ENCODE measurements around the gene ATG13. TPM values are rescaled to one million over a fixed set of nuclear protein-coding genes. Genes with fewer than 3 reads are reported as not detected.

The ATG13 gene
- total RNA-seq, 5 donors from 2014 or later (not counting 1 experiment from before 2014, with no cell fraction given): 91.8 to 115 (median 102) TPM

DNA sequence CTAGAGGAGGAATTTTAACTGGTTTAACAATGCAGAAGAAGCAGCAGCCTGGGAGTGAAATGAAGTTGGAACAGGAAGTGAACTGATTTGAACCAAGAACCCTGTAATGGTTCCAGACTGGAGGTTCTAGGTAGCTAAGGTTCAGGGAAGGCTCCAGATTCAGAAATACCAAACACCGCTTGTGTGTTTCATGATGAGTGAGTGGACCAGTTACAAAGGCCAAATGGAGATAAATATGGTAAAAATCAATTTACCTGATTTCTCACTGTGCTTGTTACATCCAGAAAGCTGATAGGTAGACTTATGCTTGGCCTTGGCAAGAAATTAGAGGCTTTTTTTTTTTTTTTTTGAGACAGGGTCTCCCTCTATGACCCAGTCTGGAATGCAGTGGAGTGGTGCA is 12.9 kb downstream of the ATG13 start:
- H3K27ac Mint-ChIP-seq: no peak overlapping the region
- Histone ChIP-seq H3K4me1 (ENCODE audit: control insufficient read depth in 1 of 2, extremely low read depth in 1 of 2, insufficient read depth in 2 of 2, low read length in 2 of 2) (peaks cover 0 to 3% of the 10 kb centered on the region in 2 experiments), H3K27ac (ENCODE audit: low read length) (no peak overlapping the region), H3K36me3 (ENCODE audit: control insufficient read depth in 2 of 2, extremely low read depth in 1 of 2, insufficient read depth in 1 of 2, low read length in 1 of 2) (peaks cover 3 to 46% of the 10 kb centered on the region in 2 donors), H3K4me3 (ENCODE audit: control insufficient read depth in 1 of 2, extremely low read depth in 1 of 2, low read length in 1 of 2) (no peak overlapping the region), H3K9me3 (no peaks in the 10 kb centered on the region), H3K27me3 (replicated peaks in 1 of 2; ENCODE audit: control insufficient read depth in 2 of 2, extremely low read depth in 1 of 2, insufficient read depth in 2 of 2, low read length in 1 of 2) (no peaks in the 10 kb centered on the region)
- H3K4me1 Mint-ChIP-seq: peaks cover 16 to 22% (median 18%) of the 10 kb centered on the region in 3 donors
- no peak for ATAC-seq (replicated peaks in 1 of 4)
- WGBS (ENCODE audit: insufficient coverage): 100% methylated on average over 1 of the region's 1 CpG
- no peak for DNase-seq
- ChIA-PET CTCF (interaction anchor here (0.5 to 1.5 kb wide), 2 partner anchors 12 to 19 kb away, joined by 3 read pairs; no protein-coding TSS in a partner anchor), POLR2A (no interaction called here)
- no peak overlapping the region for H3K4me3 Mint-ChIP-seq
- H3K9me3 Mint-ChIP-seq: no peaks in the 10 kb centered on the region
- peaks cover 36% of the 10 kb centered on the region for H3K36me3 Mint-ChIP-seq
- no peaks in the 10 kb centered on the region for H3K27me3 Mint-ChIP-seq

DNA sequence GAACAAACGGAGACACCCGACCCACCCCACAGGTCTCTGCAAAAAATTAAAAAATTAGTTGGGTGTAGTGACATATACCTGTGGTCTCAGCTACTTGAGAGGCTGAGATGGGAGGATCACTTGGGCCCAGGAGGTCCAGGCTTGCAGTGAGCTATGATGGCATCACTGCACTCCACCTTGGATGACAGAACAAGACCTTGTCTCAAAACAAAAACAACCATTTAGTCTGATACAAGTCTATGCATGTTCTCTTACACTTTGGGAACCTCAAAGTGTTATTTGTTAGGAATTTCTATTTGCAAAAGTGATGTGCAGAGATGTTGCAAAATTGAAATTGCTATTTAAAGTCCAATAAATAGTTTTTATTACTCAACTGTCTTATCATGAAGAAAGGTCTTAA is 14.3 kb downstream of the ATG13 start:
- no peaks in the 10 kb centered on the region for H3K9me3 ChIP-seq
- ATAC-seq (replicated peaks in 1 of 4) (no peak), DNase-seq (no peak)
- H3K4me1 Mint-ChIP-seq: peaks cover 12 to 17% (median 12%) of the 10 kb centered on the region in 3 donors
- CTCF ChIA-PET: no interaction called here
- peaks cover 39% of the 10 kb centered on the region for H3K36me3 Mint-ChIP-seq
- WGBS (ENCODE audit: insufficient coverage): no CpG with 5 or more reads among the region's 2 CpGs
- no peaks in the 10 kb centered on the region for H3K27me3 ChIP-seq (replicated peaks in 1 of 2; ENCODE audit: control insufficient read depth in 2 of 2, extremely low read depth in 1 of 2, insufficient read depth in 2 of 2, low read length in 1 of 2)
- H3K27me3 Mint-ChIP-seq: no peaks in the 10 kb centered on the region
- no peak overlapping the region for H3K4me3 ChIP-seq (ENCODE audit: control insufficient read depth in 1 of 2, extremely low read depth in 1 of 2, low read length in 1 of 2)
- H3K36me3 ChIP-seq (ENCODE audit: control insufficient read depth in 2 of 2, extremely low read depth in 1 of 2, insufficient read depth in 1 of 2, low read length in 1 of 2): peaks cover 3 to 47% of the 10 kb centered on the region in 2 donors
- H3K9me3 Mint-ChIP-seq: no peaks in the 10 kb centered on the region
- H3K27ac ChIP-seq (ENCODE audit: low read length): no peak overlapping the region
- POLR2A ChIA-PET: interaction anchor here (0.7 to 1.0 kb wide), 3 partner anchors 18 to 80 kb away, joined by 5 to 9 read pairs (median 5); no protein-coding TSS in a partner anchor
- H3K4me3 Mint-ChIP-seq: no peak overlapping the region
- H3K27ac Mint-ChIP-seq: no peak overlapping the region
- H3K4me1 ChIP-seq (ENCODE audit: control insufficient read depth in 1 of 2, extremely low read depth in 1 of 2, insufficient read depth in 2 of 2, low read length in 2 of 2): peaks cover 0 to 3% of the 10 kb centered on the region in 2 experiments

DNA sequence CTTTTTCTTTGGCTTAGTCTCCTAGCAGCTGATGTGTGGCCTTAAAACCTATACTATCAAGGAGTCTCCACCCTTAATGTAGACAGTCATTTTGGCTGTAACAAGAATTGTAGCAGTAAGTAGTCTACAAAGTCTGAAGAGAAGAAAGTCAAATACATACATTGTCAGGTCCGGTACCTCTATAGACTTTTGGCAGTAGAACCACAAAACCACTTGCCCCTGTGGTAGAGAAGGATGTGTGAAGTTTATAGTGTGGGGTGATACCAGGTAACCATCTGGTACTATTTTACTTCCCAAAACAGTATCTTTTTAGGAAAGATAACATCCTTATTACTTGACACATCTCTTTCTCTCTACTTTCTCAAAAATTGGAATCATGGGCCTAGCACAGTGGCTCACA is 15.1 kb downstream of the ATG13 start:
- H3K4me3 Mint-ChIP-seq: no peak overlapping the region
- DNase-seq: no peak
- ATAC-seq (replicated peaks in 1 of 4): no peak
- H3K4me1 ChIP-seq (ENCODE audit: control insufficient read depth in 1 of 2, extremely low read depth in 1 of 2, insufficient read depth in 2 of 2, low read length in 2 of 2): peaks cover 0 to 3% of the 10 kb centered on the region in 2 experiments
- no peak overlapping the region for H3K27ac Mint-ChIP-seq
- H3K27ac ChIP-seq (ENCODE audit: low read length): no peak overlapping the region
- no peak overlapping the region for H3K4me3 ChIP-seq (ENCODE audit: control insufficient read depth in 1 of 2, extremely low read depth in 1 of 2, low read length in 1 of 2)
- CTCF ChIA-PET: no interaction called here
- H3K4me1 Mint-ChIP-seq: peaks cover 11 to 16% (median 12%) of the 10 kb centered on the region in 3 donors
- POLR2A ChIA-PET: no interaction called here
- H3K36me3 Mint-ChIP-seq: peaks cover 39% of the 10 kb centered on the region
- H3K36me3 ChIP-seq (ENCODE audit: control insufficient read depth in 2 of 2, extremely low read depth in 1 of 2, insufficient read depth in 1 of 2, low read length in 1 of 2): peaks cover 3 to 52% of the 10 kb centered on the region in 2 donors
- H3K9me3 Mint-ChIP-seq: no peaks in the 10 kb centered on the region
- WGBS (ENCODE audit: insufficient coverage): no CpG with 5 or more reads among the region's 1 CpG
- H3K27me3 ChIP-seq (replicated peaks in 1 of 2; ENCODE audit: control insufficient read depth in 2 of 2, extremely low read depth in 1 of 2, insufficient read depth in 2 of 2, low read length in 1 of 2): no peaks in the 10 kb centered on the region
- H3K27me3 Mint-ChIP-seq: no peaks in the 10 kb centered on the region
- no peaks in the 10 kb centered on the region for H3K9me3 ChIP-seq

DNA sequence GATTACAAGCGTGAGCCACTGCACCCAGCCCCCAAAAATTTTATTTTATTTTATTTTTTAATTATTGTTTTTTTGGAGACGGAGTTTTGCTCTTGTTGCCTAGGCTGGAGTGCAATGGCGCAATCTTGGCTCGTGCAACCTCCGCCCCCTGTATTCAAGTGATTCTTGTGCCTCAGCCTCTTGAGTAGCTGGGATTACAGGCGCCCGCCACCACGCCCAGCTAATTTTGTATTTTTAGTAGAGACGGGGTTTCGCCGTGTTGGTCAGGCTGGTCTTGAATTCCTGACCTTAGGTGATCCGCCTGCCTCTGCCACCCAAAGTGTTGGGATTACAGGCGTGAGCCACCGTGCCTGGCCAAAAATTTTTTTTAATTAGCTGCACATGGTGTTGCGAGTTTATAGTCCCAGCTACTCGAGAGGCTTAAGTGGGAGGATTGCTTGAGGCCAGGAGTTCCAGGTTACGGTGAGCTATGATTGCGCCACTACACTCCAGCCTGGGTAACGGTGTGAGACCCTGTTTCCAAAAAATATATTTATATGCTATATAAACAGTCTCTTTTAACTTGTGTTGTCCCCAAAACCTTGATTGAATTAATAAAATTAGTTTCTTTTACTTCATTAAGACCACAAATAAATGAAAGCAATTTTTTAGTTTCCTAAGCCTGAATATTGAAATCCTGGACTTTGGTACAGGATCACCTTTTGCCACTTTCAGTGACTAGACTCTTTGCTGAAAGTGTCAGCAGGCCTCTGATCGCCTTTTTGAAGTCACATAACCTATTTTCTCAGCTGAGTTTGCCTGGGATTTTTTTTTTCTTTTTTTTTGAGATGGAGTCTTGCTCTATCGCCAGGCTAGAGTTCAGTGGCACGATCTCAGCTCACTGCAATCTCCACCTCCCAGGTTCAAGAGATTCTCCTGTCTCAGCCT is 16.2 kb downstream of the ATG13 start:
- H3K27ac ChIP-seq (ENCODE audit: low read length): no peak overlapping the region
- peaks cover 3 to 50% of the 10 kb centered on the region in 2 donors for H3K36me3 ChIP-seq (ENCODE audit: control insufficient read depth in 2 of 2, extremely low read depth in 1 of 2, insufficient read depth in 1 of 2, low read length in 1 of 2)
- H3K36me3 Mint-ChIP-seq: peaks cover 42% of the 10 kb centered on the region
- H3K9me3 Mint-ChIP-seq: no peaks in the 10 kb centered on the region
- DNase-seq: no peak
- H3K4me3 ChIP-seq (ENCODE audit: control insufficient read depth in 1 of 2, extremely low read depth in 1 of 2, low read length in 1 of 2): no peak overlapping the region
- no peaks in the 10 kb centered on the region for H3K27me3 ChIP-seq (replicated peaks in 1 of 2; ENCODE audit: control insufficient read depth in 2 of 2, extremely low read depth in 1 of 2, insufficient read depth in 2 of 2, low read length in 1 of 2)
- no peaks in the 10 kb centered on the region for H3K4me1 ChIP-seq (ENCODE audit: control insufficient read depth in 1 of 2, extremely low read depth in 1 of 2, insufficient read depth in 2 of 2, low read length in 2 of 2)
- no peak overlapping the region for H3K4me3 Mint-ChIP-seq
- no peaks in the 10 kb centered on the region for H3K9me3 ChIP-seq
- peaks cover 13 to 19% (median 18%) of the 10 kb centered on the region in 3 donors for H3K4me1 Mint-ChIP-seq
- WGBS (ENCODE audit: insufficient coverage): 97% methylated on average over 13 of the region's 22 CpGs
- ChIA-PET POLR2A (interaction anchor here (0.6 to 1.2 kb wide), 4 partner anchors 14 to 518 kb away, joined by 3 to 6 read pairs (median 3); no protein-coding TSS in a partner anchor), CTCF (interaction anchor here (0.7 to 1.6 kb wide), 2 partner anchors 15 to 729 kb away, joined by 3 to 5 read pairs; no protein-coding TSS in a partner anchor)
- no peaks in the 10 kb centered on the region for H3K27me3 Mint-ChIP-seq
- H3K27ac Mint-ChIP-seq: no peak overlapping the region
- ATAC-seq (replicated peaks in 1 of 4): no peak

DNA sequence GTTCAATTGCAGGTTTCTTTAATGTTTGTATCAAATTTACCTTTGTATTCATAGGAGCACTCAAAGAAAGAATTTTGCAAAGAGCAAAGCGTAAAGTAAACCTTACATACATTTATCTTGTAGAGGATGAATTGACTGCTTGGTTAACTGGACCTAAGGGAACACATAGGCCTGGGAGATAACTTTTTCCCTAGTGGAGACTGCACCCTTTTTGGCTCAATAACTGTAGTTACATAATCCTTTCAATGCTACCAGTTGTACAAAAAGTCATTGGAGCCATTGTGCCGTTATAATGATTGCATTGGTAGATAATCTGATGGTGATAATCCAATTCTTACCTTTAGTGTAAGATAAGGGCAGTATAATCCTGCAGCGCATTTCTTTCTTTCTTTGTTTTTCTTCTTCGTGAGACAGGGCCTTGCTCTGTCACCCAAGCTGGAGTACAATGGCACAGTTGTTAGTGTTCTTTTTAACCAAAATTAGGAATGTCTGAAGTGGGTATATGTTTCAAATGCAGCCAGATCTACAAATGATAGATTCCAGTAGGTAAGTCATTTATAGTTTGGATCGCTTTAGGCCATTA is 18.3 kb downstream of the ATG13 start:
- H3K9me3 ChIP-seq: no peaks in the 10 kb centered on the region
- H3K36me3 ChIP-seq (ENCODE audit: control insufficient read depth in 2 of 2, extremely low read depth in 1 of 2, insufficient read depth in 1 of 2, low read length in 1 of 2): peaks cover 0 to 49% of the 10 kb centered on the region in 2 donors
- CTCF ChIA-PET: no interaction called here
- no CpG with 5 or more reads among the region's 5 CpGs for WGBS (ENCODE audit: insufficient coverage)
- no peaks in the 10 kb centered on the region for H3K27me3 Mint-ChIP-seq
- no peak for DNase-seq
- peaks cover 44% of the 10 kb centered on the region for H3K36me3 Mint-ChIP-seq
- H3K27ac Mint-ChIP-seq: no peak overlapping the region
- H3K4me3 Mint-ChIP-seq: no peak overlapping the region
- H3K4me3 ChIP-seq (ENCODE audit: control insufficient read depth in 1 of 2, extremely low read depth in 1 of 2, low read length in 1 of 2): no peak overlapping the region
- H3K4me1 Mint-ChIP-seq: peaks cover 12 to 28% (median 17%) of the 10 kb centered on the region in 3 donors
- peaks cover 0 to 2% of the 10 kb centered on the region in 2 experiments for H3K4me1 ChIP-seq (ENCODE audit: control insufficient read depth in 1 of 2, extremely low read depth in 1 of 2, insufficient read depth in 2 of 2, low read length in 2 of 2)
- no peaks in the 10 kb centered on the region for H3K27me3 ChIP-seq (replicated peaks in 1 of 2; ENCODE audit: control insufficient read depth in 2 of 2, extremely low read depth in 1 of 2, insufficient read depth in 2 of 2, low read length in 1 of 2)
- peaks cover 0 to 2% (median 0%) of the 10 kb centered on the region in 3 donors for H3K9me3 Mint-ChIP-seq
- POLR2A ChIA-PET: no interaction called here
- ATAC-seq (replicated peaks in 1 of 4): no peak
- H3K27ac ChIP-seq (ENCODE audit: low read length): no peak overlapping the region

DNA sequence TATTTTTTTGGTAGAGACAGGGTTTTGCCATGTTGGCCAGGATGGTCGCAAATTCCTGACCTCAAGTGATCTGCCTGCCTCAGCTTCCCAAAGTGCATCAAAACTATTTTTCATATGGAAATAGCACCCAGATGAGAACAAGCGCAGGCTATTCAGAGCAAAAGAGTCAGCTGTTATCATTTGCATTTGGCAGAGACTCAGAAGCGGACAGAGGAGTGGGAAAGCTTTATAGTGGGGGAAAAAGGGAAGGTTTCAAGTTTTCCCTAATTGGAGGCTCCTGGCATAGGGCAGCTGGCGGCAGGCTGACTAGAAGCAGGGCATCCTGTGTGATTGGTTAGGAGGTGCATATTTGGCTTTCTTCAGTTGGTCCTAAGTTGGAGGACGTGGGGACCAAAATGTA is 20.2 kb downstream of the ATG13 start:
- Histone ChIP-seq H3K27me3 (replicated peaks in 1 of 2; ENCODE audit: control insufficient read depth in 2 of 2, extremely low read depth in 1 of 2, insufficient read depth in 2 of 2, low read length in 1 of 2) (no peaks in the 10 kb centered on the region), H3K4me3 (ENCODE audit: control insufficient read depth in 1 of 2, extremely low read depth in 1 of 2, low read length in 1 of 2) (no peak overlapping the region), H3K27ac (ENCODE audit: low read length) (no peak overlapping the region), H3K36me3 (ENCODE audit: control insufficient read depth in 2 of 2, extremely low read depth in 1 of 2, insufficient read depth in 1 of 2, low read length in 1 of 2) (peaks cover 0 to 37% of the 10 kb centered on the region in 2 donors), H3K4me1 (ENCODE audit: control insufficient read depth in 1 of 2, extremely low read depth in 1 of 2, insufficient read depth in 2 of 2, low read length in 2 of 2) (peaks cover 0 to 2% of the 10 kb centered on the region in 2 experiments), H3K9me3 (no peaks in the 10 kb centered on the region)
- Mint-ChIP-seq H3K36me3 (peaks cover 37% of the 10 kb centered on the region), H3K27me3 (no peaks in the 10 kb centered on the region), H3K27ac (no peak overlapping the region), H3K9me3 (peaks cover 0 to 2% (median 0%) of the 10 kb centered on the region in 3 donors), H3K4me1 (peaks cover 12 to 16% (median 15%) of the 10 kb centered on the region in 3 donors), H3K4me3 (no peak overlapping the region)
- WGBS (ENCODE audit: insufficient coverage): 96% methylated on average over 3 of the region's 5 CpGs
- DNase-seq (no peak), ATAC-seq (replicated peaks in 1 of 4) (no peak)
- POLR2A ChIA-PET: interaction anchor here in 1 of 2 donors (1.4 kb wide), 1 partner anchor 20 kb away, joined by 3 read pairs; the partner anchor contains the start of genes ATG13 and HARBI1
- CTCF ChIA-PET: interaction anchor here in 1 of 2 donors (0.5 kb wide), 1 partner anchor 76 kb away, joined by 3 read pairs; no protein-coding TSS in a partner anchor
